Muscle layer of colon (tissue), 2 donors: ENCODE data around the gene HDAC9.
"Not testable (repeated sequence)": the region's sequence is repeated elsewhere in the genome, so short reads cannot be mapped to it uniquely, and the experiment has no call there.

Experiments
- H3K27ac ChIP-seq: one replicate; pipeline ENCODE4 v1.7.0; 2013; ENCODE audit warnings: low read depth, mild to moderate bottlenecking, low read length, moderate library complexity
- H3K27me3 ChIP-seq, 2 donors: one replicate each; pipeline ENCODE4 v1.7.0; 2013; ENCODE audit warnings: low read length in 2 of 2, mild to moderate bottlenecking in 2 of 2; ENCODE audit not compliant: insufficient read depth in 2 of 2, control insufficient read depth in 1 of 2
- H3K36me3 ChIP-seq: one replicate; pipeline ENCODE4 v1.7.0; 2013; ENCODE audit warnings: mild to moderate bottlenecking, low read length; ENCODE audit not compliant: insufficient read depth
- H3K4me1 ChIP-seq: one replicate; pipeline ENCODE4 v1.7.0; 2013; ENCODE audit warnings: mild to moderate bottlenecking, low read length; ENCODE audit not compliant: insufficient read depth
- H3K4me3 ChIP-seq, 2 donors: one replicate each; pipeline ENCODE4 v1.7.0; 2013; ENCODE audit warnings: low read length in 2 of 2, low read depth in 1 of 2, mild to moderate bottlenecking in 1 of 2, moderate library complexity in 1 of 2
- H3K9ac ChIP-seq: one replicate; pipeline ENCODE4 v1.7.0; 2013; ENCODE audit warnings: low read length
- H3K9me3 ChIP-seq: one replicate; pipeline ENCODE4 v1.7.0; 2013; ENCODE audit warnings: mild to moderate bottlenecking, low read length
- donor health status: abdominal sarcoma.
- donor health status: Adenocarcinoma of cecum.

HDAC9 gene

GRCh38 chr7:18706670-18707069 is 211.1 kb downstream of the HDAC9 start:
- Histone ChIP-seq H3K36me3 (no peaks in the 10 kb centered on the region), H3K27me3 (no peaks in the 10 kb centered on the region), H3K4me3 (no peak overlapping the region), H3K4me1 (no peaks in the 10 kb centered on the region), H3K9ac (no peak overlapping the region), H3K9me3 (no peaks in the 10 kb centered on the region), H3K27ac (no peak overlapping the region)

DNA sequence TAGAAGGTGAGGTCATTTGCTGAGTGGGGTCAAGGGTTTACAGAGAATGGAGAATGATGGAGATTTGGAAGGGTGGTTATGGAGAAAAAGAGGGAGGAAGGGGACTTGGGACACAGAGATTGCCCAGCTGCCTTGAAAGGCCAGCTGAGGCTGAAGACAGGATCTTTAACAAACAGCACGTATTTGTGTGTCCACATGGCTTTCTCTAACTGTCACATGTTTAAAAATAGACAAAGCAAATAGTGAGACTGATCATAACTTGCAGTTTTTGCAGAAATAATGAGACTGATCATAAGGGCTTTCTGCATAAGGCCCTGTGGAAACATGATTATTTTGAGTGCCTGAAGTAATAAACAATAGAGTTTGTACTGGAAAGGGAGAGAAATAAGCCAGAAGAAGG is 212.7 kb downstream of the HDAC9 start:
- Histone ChIP-seq H3K4me1 (no peaks in the 10 kb centered on the region), H3K27ac (no peak overlapping the region), H3K9me3 (no peaks in the 10 kb centered on the region)

GRCh38 chr7:18715988-18716387 is 220.4 kb downstream of the HDAC9 start:
- Histone ChIP-seq H3K4me3 (no peak overlapping the region), H3K9me3 (no peaks in the 10 kb centered on the region), H3K9ac (no peak overlapping the region), H3K27ac (no peak overlapping the region), H3K36me3 (no peaks in the 10 kb centered on the region), H3K4me1 (no peaks in the 10 kb centered on the region), H3K27me3 (no peaks in the 10 kb centered on the region)

More for the DNA sequence above, 212.7 kb downstream of the HDAC9 start:
- Histone ChIP-seq H3K4me3 (no peak overlapping the region), H3K27me3 (no peaks in the 10 kb centered on the region), H3K9ac (no peak overlapping the region), H3K36me3 (no peaks in the 10 kb centered on the region)

DNA sequence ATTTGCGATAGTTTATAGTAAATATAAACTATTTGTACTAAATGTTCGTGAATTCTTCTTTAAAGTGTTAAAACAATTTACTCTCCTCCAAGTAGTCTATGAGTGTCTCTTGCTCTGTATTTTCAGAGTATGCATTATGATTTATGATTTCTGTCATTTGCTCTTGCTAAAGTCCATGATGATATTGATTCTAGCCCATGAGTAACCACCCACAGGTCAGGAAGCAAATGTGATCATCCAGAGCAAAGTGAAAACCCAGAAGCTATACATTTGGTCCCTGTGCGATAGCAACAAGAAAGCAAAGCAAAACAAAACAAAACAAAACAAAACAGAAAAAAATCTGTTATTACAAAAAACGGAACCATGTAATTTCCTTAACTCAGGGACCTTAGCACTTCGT is 225.9 kb downstream of the HDAC9 start:
- Histone ChIP-seq H3K4me3 (no peak overlapping the region), H3K9me3 (no peaks in the 10 kb centered on the region), H3K27ac (no peak overlapping the region), H3K36me3 (no peaks in the 10 kb centered on the region), H3K27me3 (no peaks in the 10 kb centered on the region), H3K9ac (no peak overlapping the region), H3K4me1 (no peaks in the 10 kb centered on the region)

DNA sequence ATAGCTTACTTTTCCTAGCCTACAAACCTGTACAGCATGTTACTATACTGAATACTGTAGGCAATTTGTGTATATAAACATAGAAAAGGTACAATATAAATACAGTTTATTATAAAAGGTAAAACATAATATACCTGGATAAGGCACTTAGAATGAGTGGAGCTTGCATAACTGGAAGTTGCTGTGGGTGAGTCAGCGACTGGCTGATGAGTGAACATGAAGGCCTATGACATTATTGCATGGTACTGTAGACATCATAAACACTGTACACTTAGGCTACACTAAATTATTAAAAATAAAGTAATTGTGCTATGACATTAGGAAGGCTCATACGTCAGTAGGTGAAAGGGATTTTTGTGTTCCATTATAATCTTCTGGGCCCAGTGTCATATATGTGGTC is 228.8 kb downstream of the HDAC9 start:
- H3K9ac ChIP-seq, result no peak overlapping the region
- H3K36me3 ChIP-seq, result no peaks in the 10 kb centered on the region
- no peak overlapping the region for H3K27ac ChIP-seq
- H3K4me1 ChIP-seq, result no peaks in the 10 kb centered on the region
- H3K27me3 ChIP-seq, result no peaks in the 10 kb centered on the region
- H3K4me3 ChIP-seq, result no peak overlapping the region
- H3K9me3 ChIP-seq, result no peaks in the 10 kb centered on the region

GRCh38 chr7:18727115-18727870 is 231.7 kb downstream of the HDAC9 start:
- Histone ChIP-seq H3K9me3 (no peaks in the 10 kb centered on the region), H3K27me3 (no peaks in the 10 kb centered on the region), H3K36me3 (no peaks in the 10 kb centered on the region), H3K4me3 (no peak overlapping the region), H3K27ac (no peak overlapping the region), H3K4me1 (no peaks in the 10 kb centered on the region), H3K9ac (no peak overlapping the region)

DNA sequence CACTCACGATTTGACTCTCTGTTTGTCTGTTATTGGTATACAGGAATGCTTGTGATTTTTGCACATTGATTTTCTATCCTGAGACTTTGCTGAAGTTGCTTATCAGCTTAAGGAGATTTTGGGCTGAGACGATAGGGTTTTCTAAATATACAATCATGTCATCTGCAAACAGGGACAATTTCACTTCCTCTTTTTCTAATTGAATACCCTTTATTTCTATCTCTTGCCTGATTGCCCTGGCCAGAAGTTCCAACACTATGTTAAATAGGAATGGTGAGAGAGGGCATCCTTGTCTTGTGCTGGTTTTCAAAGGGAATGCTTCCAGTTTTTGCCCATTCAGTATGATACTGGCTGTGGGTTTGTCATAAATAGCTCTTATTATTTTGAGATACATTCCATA is 240.5 kb downstream of the HDAC9 start:
- not testable (repeated sequence) for H3K36me3 ChIP-seq, H3K9me3 ChIP-seq, H3K4me3 ChIP-seq, H3K27ac ChIP-seq, H3K27me3 ChIP-seq, H3K9ac ChIP-seq, H3K4me1 ChIP-seq

GRCh38 chr7:18740579-18740988 is 245.0 kb downstream of the HDAC9 start:
- no peak overlapping the region for H3K4me3 ChIP-seq
- H3K27me3 ChIP-seq, result no peaks in the 10 kb centered on the region
- H3K9ac ChIP-seq, result no peak overlapping the region
- H3K9me3 ChIP-seq, result no peaks in the 10 kb centered on the region
- H3K27ac ChIP-seq, result no peak overlapping the region
- H3K4me1 ChIP-seq, result no peaks in the 10 kb centered on the region
- H3K36me3 ChIP-seq, result no peaks in the 10 kb centered on the region

- no peaks in the 10 kb centered on the region for H3K36me3 ChIP-seq
- H3K9ac ChIP-seq, result no peak overlapping the region
- H3K27ac ChIP-seq, result no peak overlapping the region
- H3K27me3 ChIP-seq, result no peaks in the 10 kb centered on the region
- H3K4me3 ChIP-seq, result no peak overlapping the region
- no peaks in the 10 kb centered on the region for H3K4me1 ChIP-seq
- no peaks in the 10 kb centered on the region for H3K9me3 ChIP-seq
These were observed 258.5 kb downstream of the HDAC9 start for GRCh38 chr7:18753972-18754610.

DNA sequence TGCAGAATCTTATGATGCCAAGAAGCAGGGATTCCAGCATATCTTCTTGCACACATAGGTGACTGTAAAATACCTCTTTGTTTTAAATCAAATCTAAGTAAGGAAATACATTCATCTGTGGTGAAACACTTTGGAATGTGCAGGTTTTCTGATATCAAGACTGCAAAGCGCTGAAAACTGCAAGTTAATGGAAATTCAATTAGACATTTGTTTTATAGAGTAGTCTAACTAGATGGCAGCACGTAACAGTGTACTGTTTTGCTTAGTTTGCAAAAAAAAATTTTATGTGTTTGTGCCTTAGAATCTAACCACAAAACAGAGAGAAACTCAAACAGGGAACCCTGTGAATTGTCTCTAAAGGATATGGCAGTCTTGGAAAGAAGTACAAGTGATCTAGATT is 259.2 kb downstream of the HDAC9 start:
- H3K4me1 ChIP-seq, result no peaks in the 10 kb centered on the region
- no peak overlapping the region for H3K27ac ChIP-seq
- no peaks in the 10 kb centered on the region for H3K36me3 ChIP-seq
- no peak overlapping the region for H3K9ac ChIP-seq
- no peaks in the 10 kb centered on the region for H3K9me3 ChIP-seq
- H3K27me3 ChIP-seq, result no peaks in the 10 kb centered on the region
- H3K4me3 ChIP-seq, result no peak overlapping the region

GRCh38 chr7:18755793-18756192 is 260.2 kb downstream of the HDAC9 start:
- H3K4me3 ChIP-seq, result no peak overlapping the region
- H3K9me3 ChIP-seq, result no peaks in the 10 kb centered on the region
- H3K9ac ChIP-seq, result no peak overlapping the region
- H3K27ac ChIP-seq, result no peak overlapping the region
- no peaks in the 10 kb centered on the region for H3K4me1 ChIP-seq
- H3K36me3 ChIP-seq, result no peaks in the 10 kb centered on the region
- no peaks in the 10 kb centered on the region for H3K27me3 ChIP-seq
